ENCODE measurements around the gene FATE1.

The FATE1 gene

DNA sequence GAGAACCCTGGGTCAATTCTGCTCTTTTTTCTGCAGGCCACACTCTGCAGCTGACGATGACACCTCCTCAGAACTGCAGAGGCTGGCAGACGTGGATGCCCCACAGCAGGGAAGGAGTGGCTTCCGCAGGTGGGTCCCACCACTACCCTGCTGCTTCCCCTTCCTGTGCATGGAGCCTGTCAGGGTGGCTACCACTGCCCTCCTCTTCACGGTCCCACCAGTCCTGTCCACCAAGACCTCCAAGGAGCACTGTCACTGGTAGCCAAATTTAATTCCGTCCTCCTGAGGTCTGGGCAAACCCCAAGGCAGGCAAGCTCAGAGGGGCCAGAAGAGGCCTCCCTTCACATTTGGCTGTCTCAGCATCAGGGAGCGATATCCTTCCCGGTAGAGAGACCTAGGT lies 22.9 kb downstream of the FATE1 start:
- Histone ChIP-seq H3K4me3 (ENCODE audit: low read depth, low read length) (no peak overlapping the region), H3K36me3 (replicated peaks) (no peaks in the 10 kb centered on the region), H3K27ac (no peak overlapping the region), H3K27me3 (replicated peaks) (no peaks in the 10 kb centered on the region)
- DNase-seq: no peak
- in situ Hi-C loops (cut with HindIII; ENCODE audit: low pct_ligation_motif_present, low sequenced_read_pairs): no loop called here
- TF ChIP-seq, protein P1, sequence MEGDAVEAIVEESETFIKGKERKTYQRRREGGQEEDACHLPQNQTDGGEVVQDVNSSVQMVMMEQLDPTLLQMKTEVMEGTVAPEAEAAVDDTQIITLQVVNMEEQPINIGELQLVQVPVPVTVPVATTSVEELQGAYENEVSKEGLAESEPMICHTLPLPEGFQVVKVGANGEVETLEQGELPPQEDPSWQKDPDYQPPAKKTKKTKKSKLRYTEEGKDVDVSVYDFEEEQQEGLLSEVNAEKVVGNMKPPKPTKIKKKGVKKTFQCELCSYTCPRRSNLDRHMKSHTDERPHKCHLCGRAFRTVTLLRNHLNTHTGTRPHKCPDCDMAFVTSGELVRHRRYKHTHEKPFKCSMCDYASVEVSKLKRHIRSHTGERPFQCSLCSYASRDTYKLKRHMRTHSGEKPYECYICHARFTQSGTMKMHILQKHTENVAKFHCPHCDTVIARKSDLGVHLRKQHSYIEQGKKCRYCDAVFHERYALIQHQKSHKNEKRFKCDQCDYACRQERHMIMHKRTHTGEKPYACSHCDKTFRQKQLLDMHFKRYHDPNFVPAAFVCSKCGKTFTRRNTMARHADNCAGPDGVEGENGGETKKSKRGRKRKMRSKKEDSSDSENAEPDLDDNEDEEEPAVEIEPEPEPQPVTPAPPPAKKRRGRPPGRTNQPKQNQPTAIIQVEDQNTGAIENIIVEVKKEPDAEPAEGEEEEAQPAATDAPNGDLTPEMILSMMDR (IDR thresholded peaks at IDR 0.05; ENCODE audit: low read depth, low read length, missing control alignments): no peak

GRCh38 chrX:151741606-151742005 lies 25.8 kb downstream of the FATE1 start:
- no peak for DNase-seq
- Histone ChIP-seq H3K27me3 (replicated peaks) (no peaks in the 10 kb centered on the region), H3K27ac (no peak overlapping the region), H3K36me3 (replicated peaks) (no peaks in the 10 kb centered on the region), H3K4me3 (ENCODE audit: low read depth, low read length) (no peak overlapping the region)
- in situ Hi-C loops (cut with HindIII; ENCODE audit: low pct_ligation_motif_present, low sequenced_read_pairs): no loop called here
- TF ChIP-seq, protein P1 (IDR thresholded peaks at IDR 0.05; ENCODE audit: low read depth, low read length, missing control alignments): no peak

GRCh38 chrX:151742311-151742710 lies 26.5 kb downstream of the FATE1 start:
- DNase-seq: no peak
- H3K36me3 ChIP-seq (replicated peaks): no peaks in the 10 kb centered on the region
- TF ChIP-seq, protein P1 (IDR thresholded peaks at IDR 0.05; ENCODE audit: low read depth, low read length, missing control alignments): no peak
- no peaks in the 10 kb centered on the region for H3K27me3 ChIP-seq (replicated peaks)
- H3K4me3 ChIP-seq (ENCODE audit: low read depth, low read length): no peak overlapping the region
- in situ Hi-C loops (cut with HindIII; ENCODE audit: low pct_ligation_motif_present, low sequenced_read_pairs): no loop called here
- no peak overlapping the region for H3K27ac ChIP-seq

DNA sequence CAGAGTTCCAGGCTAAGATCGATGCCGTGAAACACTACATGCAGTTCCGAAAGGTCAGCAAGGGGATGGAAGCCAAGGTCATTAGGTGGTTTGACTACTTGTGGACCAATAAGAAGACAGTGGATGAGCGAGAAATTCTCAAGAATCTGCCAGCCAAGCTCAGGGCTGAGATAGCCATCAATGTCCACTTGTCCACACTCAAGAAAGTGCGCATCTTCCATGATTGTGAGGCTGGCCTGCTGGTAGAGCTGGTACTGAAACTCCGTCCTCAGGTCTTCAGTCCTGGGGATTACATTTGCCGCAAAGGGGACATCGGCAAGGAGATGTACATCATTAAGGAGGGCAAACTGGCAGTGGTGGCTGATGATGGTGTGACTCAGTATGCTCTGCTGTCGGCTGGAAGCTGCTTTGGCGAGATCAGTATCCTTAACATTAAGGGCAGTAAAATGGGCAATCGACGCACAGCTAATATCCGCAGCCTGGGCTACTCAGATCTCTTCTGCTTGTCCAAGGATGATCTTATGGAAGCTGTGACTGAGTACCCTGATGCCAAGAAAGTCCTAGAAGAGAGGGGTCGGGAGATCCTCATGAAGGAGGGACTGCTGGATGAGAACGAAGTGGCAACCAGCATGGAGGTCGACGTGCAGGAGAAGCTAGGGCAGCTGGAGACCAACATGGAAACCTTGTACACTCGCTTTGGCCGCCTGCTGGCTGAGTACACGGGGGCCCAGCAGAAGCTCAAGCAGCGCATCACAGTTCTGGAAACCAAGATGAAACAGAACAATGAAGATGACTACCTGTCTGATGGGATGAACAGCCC lies 28.0 kb downstream of the FATE1 start:
- Histone ChIP-seq H3K36me3 (replicated peaks) (no peaks in the 10 kb centered on the region), H3K27me3 (replicated peaks) (no peaks in the 10 kb centered on the region), H3K4me3 (ENCODE audit: low read depth, low read length) (no peak overlapping the region), H3K27ac (no peak overlapping the region)
- in situ Hi-C loops (cut with HindIII; ENCODE audit: low pct_ligation_motif_present, low sequenced_read_pairs): no loop called here
- TF ChIP-seq, protein P1 (IDR thresholded peaks at IDR 0.05; ENCODE audit: low read depth, low read length, missing control alignments): no peak
- no peak for DNase-seq

DNA sequence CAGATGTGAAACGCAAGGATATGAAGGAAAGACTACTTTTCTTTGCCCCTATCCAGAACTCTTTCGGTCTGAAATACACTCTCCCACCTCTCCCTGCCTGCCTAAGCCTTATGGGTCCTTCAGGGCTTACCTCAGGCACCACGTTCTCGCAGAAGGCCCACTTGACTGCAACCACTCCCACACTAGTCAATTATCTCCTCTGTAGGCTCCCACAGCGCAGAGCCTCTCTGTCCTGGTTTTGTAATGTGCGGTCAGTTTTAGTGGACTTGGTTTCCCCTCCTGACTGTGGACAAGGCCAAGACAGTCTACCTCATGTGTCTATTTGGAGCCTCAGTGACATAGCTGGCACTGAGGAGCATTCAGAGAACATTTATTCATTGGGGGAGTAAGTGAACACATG lies 29.8 kb downstream of the FATE1 start:
- no peaks in the 10 kb centered on the region for H3K27me3 ChIP-seq (replicated peaks)
- TF ChIP-seq, protein P1 (IDR thresholded peaks at IDR 0.05; ENCODE audit: low read depth, low read length, missing control alignments): no peak
- DNase-seq: no peak
- in situ Hi-C loops (cut with HindIII; ENCODE audit: low pct_ligation_motif_present, low sequenced_read_pairs): no loop called here
- H3K36me3 ChIP-seq (replicated peaks): no peaks in the 10 kb centered on the region
- H3K27ac ChIP-seq: no peak overlapping the region
- no peak overlapping the region for H3K4me3 ChIP-seq (ENCODE audit: low read depth, low read length)

DNA sequence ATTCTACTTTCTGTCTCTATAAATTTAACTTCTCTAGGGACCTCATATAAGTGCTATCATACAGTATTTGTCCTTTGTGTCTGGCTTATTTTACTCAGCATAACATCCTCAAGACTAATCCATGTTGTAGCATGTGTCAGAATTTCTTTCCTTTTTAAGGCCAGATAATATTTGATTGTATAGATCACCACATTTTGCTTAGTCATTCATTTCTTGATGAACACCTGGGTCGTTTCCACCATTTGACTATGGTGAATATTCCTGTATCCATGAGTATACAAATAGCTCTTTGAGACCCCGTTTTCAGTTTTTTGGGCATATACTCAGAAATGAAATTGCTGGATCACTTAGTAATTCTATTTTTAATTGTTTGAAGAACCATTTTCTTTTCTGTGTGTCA lies 30.7 kb downstream of the FATE1 start:
- in situ Hi-C loops (cut with HindIII; ENCODE audit: low pct_ligation_motif_present, low sequenced_read_pairs): no loop called here
- Histone ChIP-seq H3K27me3 (replicated peaks) (no peaks in the 10 kb centered on the region), H3K36me3 (replicated peaks) (no peaks in the 10 kb centered on the region), H3K4me3 (ENCODE audit: low read depth, low read length) (no peak overlapping the region), H3K27ac (no peak overlapping the region)
- DNase-seq: no peak
- TF ChIP-seq, protein P1 (IDR thresholded peaks at IDR 0.05; ENCODE audit: low read depth, low read length, missing control alignments): no peak

Measured in brain microvascular endothelial cell (primary cell).